Kidney tubule cell (primary cell): ENCODE data around the gene MBD3.

Experiments used
- DNase-seq: peaks from one replicate; pipeline ENCODE4 v3.0.0-alpha.2; 2018; ENCODE audit warnings: low spot score

MBD3 gene

GRCh38 chr19:1598777-1599459 is 6.3 kb upstream of the MBD3 start:
- no peak for DNase-seq

DNA sequence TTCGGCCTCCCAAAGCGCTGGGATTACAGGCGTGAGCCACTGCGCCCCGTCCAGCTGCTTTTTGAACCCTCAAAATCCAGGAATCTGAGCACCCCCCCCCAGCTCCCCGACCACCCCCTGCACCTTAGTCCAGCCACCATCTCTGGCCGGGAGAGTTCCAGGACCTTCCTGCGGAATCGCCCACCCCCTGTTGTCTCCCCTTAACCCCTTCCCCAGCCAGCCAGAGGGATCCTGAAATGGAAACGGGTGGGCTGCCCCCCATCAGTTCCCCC is 772 bp upstream of the MBD3 start:
- no peak for DNase-seq

- peak; percentile 93 for DNase-seq
Measured at GRCh38 chr19:1592024-1592754, 476 bp downstream of the MBD3 start.

DNA sequence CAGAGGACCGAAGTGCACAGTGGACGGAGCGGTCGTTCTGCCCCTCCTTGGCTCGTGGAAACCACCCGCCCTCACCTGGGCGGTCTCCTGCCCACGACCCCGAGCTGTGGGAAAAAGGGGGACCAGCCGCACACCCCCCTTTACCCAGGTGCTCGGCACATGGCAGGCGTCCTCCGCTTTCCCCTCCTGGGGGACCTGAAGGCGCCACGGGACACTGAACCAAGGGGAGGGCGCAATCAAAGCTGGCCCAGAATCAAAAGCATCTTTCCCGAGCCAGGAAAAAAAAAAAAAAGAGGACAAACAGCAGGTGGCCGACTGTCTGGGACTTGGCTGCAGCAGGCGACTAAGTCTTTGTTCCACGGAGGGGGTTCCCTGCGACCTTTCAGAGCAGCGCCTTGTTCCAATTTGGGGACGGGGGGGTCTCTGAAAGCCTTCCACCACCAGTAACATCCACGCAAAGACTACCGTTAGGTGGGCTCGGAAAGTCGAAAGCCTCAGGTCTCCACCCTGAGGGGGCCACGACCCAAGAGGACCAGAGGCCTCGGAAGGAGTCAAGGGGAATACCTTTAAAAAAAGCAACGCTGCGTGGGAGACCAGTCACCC is 1.1 kb downstream of the MBD3 start:
- DNase-seq = peak; percentile 28

GRCh38 chr19:1590641-1591397 is 1.8 kb downstream of the MBD3 start:
- peak; percentile 28 for DNase-seq

- DNase-seq = no peak
Measured at GRCh38 chr19:1587872-1588271, 4.8 kb downstream of the MBD3 start.

DNA sequence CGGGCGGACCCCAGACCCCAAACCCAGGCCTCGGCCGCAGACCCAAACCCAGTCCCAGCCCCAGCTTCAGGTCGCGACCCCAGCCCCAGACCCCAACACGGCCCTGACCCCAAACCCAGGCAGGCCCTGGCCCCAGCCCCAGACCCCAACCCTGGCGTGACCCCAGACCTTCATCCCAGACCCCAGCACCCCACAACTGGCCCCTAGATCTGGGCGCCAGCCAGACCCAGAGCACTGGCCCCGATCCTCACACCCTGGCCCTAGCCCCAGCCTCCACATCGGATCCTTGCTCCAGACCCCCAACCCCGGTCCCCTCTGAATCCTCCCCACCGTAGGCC is 7.5 kb downstream of the MBD3 start:
- no peak for DNase-seq

DNA sequence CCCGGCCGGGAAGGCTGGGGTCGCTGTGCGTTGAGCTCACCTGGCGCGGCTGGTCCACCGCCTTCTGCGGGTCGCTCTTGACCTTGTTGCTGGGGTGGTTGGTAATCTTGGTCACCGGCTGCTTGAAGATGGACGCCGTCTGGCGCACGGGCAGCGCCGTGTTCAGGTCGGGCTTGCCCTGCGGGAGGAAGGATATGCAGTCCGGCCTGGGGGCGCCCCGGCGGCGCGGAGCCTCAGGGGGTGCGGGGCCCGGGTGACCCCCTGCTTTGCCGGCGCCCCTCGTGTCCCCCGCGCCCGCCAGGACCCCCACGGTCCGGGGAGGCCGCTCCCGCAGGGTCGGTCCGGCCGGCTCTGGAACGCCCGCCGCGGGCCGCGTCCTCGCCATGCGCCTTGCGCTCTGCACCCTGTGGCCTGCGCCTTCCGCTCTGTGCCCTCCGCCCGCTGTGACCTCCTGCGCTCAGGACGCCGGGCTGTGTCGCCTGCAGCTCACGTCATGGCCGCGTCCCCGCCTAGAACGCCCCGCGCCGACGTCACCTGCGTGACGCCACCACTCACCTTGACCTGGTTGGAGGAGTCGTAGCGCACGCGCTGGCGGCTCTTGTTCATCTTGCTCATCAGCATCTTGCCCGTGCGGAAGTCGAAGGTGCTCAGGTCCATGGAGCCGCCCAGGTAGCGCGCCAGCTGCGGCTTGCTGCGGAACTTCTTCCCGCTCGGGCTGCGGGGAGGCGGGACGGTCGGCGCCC is 8.0 kb downstream of the MBD3 start:
- no peak for DNase-seq

DNA sequence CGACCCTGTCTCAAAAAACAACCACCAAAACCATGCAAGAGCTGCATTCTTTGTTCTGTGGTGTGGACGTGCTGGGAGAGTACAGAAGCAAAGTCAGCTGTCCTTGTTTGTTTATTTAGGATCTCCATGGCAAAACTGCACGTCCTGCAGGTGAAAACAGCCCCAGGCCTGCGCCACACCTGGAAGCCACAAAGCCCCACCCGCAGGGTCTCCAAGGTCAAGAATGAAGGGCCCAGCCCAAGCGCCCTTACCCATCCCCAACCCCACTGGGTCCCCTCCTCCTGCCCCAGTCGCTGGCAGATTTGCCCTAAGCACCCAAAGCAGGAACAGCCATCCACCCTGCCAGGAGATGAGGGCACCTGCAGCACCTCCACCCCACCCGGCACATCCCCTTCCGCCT is 10.5 kb downstream of the MBD3 start:
- no peak for DNase-seq

GRCh38 chr19:1580957-1581356 is 11.7 kb downstream of the MBD3 start:
- DNase-seq = no peak

- DNase-seq = no peak
Measured at GRCh38 chr19:1580382-1580781, 12.3 kb downstream of the MBD3 start.

- no peak for DNase-seq
Measured at GRCh38 chr19:1579222-1579621, 13.4 kb downstream of the MBD3 start.

DNA sequence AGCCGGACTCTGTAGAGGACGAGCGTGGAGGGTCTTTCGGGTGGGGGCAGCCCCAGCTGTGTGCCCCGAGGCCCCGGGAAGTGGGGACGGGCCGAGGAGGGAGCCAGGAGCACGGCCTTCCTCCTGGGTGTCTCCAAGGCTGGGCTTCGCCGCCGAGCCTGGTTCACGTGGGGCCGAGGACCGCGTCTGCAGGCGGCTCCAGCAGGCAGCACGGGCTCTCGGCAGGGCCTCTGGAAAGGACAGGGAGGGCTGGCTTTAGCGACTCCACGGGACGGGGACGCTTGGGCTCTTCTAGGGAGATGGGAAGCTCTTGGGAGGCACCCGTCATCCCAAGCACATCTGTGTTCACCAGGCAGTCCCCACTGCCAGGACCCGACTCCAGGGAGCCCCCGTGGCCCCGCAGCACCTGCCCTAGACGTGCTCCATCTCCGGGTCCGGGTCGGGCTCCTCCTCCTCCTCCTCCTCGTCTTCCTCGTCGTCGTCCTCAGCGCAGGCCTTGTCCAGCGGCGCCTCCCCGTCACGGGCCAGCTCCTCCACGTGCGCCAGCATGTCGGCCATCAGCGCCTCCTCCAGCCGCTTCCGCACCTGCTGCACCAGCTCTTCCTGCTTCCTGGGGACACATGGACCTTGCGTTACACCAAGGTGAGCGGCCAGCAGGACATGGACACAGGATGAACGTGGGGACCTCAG is 14.6 kb downstream of the MBD3 start:
- no peak for DNase-seq

DNA sequence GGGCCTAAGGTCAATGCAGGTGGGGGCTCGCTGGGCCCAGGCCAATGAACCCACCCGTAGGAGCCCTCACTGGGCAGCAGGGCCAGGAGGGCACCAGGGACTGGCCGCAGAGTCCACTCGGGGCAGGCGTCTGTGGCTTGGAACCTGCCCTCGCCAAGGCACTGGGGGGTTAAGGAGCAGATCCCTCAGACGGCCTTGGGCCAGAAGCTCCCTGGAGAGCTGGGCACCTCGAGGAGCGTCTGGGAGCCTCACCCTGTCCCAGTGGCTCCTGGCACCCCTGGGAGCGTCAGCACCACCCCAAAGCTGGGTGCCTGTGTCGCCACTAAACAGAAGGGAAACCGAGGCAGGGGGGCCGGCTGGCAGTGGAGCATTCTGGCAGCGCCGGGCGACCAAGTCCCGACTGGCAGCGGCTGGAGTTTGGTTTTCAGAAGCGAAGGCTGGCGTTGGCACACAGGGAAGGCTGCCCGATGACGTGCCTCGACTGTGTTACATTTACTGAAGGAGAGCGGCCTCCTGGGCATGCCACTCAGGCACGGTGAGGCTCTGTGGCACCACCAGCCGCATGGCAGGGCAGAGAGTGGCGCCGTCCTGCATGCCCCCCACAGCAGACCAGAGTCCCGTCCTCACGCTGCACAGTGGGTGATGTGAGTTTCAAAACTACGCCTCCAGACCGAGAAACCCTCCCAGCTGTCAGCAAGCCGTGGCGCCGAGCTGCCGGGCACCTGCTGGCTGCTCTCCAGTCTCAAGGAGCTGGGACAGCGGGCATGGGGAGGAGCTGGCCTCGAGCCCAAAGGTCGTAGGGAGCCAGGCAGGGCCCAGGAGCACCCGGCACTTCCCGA is 15.4 kb downstream of the MBD3 start:
- DNase-seq = no peak

DNA sequence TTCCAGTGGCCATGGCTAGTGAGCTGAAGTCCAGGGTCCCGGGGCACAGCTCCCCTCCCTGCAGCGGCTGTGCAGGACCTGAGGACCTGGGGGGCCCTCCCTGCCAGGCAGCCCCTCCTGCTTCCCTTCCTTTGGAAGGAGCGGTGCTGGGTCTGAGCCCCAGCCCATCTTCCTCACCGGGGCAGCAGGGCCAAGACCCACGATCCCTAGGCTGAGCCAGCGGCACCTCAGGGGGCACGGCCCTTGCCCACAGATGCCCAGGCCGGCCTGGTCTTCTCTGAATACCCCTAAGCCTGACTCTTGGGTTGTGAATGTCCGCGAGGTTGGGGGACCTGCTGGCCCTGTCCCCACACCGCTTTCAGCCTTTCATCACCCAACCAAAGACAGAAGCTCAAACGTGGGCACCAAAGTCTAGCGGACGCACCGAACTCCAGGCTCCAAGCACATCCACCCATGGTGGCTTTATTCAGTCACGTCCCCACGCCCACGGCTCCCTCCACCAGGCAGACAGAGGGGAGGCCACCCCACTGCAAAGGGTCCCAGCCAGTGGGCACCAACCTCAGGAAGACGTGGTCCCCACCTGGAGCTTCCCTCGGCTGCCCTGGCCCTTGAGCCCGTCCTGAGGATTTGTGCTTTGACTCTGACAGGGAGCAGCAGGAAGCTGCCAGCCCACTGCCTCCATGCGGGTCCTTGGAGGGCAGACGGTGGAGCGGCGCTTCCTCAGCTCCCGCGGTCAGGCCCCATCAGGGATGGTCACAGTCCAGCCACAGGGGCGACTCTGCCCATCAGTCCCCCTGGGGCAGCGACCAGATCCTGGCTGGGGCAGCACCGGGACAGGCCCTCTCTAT is 16.2 kb downstream of the MBD3 start:
- no peak for DNase-seq

DNA sequence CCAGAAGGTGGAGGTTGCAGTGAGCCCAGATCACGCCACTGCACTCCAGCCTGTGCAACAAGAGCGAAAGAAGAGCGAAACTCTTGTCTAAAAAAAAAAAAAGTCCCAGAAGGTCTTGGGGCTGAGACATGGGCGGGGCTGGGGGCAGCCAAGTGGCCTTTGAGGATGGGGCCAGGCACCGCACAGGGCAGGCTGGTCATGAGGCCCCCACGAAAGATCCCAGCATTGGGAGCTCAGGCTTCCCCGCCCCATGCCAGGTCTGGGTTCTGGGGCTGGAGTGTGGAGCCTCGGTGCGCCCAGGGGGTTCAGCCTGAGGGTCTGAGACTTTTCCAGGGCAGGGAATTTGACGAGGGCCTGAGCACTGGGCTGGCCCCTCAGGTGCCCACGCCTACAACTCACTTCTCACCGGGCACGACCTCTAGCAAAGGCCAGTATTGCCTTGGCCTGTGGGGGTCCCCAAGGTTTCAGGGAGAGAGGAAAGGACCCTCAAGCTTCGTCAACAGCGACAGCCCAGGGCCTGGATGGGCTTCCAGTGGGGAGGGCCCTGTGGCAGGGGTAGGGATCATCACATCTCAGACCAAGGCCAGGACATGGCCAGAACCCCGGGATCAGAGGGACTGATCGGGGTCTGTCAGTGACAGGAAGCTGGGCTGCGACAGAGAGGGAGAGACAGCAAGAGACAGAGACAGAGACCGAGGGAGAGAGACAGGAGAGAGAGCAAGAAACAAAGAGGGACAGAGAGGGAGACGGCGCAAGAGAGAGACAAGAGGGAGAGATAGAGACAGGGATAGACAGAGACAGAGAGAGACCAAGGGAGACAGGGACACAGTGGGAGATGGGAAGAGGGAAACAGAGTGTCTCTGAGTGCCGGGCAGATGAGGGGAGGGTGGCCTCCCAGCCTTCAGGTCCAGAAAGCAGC is 17.1 kb downstream of the MBD3 start:
- no peak for DNase-seq

GRCh38 chr19:1574354-1575136 is 18.1 kb downstream of the MBD3 start:
- DNase-seq = no peak

DNA sequence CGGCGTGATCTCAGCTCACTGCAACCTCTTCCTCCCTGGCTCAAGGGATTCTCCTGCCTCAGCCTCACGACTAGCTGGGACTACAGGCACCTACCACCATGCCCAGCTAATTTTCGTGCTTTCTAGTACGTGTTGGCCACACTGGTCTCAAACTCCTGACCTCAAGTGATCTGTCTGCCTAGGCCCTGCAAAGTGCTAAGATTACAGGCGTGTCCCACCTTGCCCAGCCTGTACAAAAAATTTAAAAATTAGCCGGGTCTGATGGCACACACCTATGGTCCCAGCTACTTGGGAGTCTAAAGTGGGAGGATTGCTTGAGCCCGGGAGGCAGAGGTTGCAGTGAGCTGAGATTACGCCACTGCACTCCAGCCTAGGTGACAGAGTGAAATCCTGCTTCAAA is 19.9 kb downstream of the MBD3 start:
- no peak for DNase-seq
